ENCODE data around the gene CEP43.
A peak's percentile ranks its signal among the peaks of the same experiment; 100 is the strongest.

CEP43 gene

DNA sequence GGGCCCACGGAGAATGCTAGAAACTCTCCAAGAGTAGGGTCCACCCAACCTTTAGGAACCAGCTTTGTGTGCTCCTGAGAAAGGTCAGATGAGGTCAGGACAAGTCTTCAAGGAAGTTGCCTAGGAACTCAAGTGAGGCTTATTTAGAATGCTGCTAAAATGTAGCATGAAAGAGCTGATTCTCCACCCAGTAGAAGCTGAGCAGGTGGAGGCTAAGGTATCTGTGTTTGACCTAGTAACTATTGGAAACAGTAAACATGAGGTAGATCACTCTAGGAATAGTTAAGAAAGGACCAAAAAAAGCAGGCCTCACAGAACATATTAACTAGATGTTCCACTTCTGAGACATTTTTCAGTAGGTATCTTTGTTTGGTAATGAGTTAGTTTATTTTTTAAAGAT, 13.9 kb downstream of the CEP43 start:
- DNase-seq (ENCODE audit: low read depth) = no peak

DNA sequence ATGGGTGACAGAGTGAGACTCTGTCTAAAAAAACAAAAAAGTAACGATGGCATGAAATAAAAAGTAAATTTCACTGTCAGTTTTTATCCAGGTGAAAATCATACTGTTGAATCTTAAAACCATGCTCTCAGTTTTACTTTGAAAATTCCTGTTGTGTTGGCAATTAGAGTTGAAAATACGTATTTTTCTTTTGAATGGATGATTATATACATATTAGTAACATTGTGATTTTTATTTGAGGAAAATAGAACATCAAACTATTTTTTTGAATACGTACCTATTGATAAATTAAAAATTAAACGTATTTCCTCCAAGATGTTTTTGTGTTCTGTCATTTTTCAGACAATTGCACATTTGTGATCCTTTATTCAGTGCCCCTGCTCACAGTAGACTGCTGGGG, 14.7 kb downstream of the CEP43 start:
- DNase-seq (ENCODE audit: low read depth) = no peak

DNA sequence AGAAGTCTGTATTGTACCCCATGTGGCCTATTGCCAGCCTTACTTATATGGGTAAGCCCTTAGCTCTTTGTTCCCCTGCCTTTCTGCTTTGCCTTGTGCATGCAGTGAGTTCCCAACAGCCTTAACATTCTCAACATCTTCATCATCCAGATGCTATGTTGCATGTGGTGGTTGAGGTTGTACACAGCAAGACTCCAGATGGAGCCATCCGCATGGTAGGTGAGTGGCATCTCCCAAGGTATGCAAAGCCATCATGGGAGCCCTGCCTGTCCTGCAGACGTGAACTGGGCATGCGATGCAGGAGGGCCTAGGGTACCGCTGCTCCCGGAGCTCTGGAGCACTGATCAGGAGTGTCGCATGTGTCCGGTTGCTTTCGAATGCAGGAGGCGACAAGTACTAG, 16.1 kb downstream of the CEP43 start:
- DNase-seq (ENCODE audit: low read depth) = no peak

DNA sequence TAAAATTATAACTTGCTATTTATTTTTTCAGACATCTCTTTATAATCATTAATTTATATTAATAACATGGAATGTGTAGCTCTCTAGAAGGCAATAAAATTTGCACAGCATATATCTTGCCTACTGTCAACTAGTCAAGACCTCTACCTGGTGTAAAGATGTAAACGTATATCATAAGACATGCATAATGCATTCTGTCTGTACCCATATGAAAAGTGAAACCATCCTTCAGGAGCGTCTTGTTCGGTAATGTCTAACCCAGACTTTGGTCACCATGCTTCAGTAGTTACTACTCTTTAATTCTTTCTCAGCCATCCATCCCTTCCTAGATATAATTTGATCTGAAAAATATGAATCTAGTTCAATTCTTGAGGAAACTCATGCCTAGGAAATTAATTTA, 21.0 kb downstream of the CEP43 start:
- no peak for DNase-seq (ENCODE audit: low read depth)

DNA sequence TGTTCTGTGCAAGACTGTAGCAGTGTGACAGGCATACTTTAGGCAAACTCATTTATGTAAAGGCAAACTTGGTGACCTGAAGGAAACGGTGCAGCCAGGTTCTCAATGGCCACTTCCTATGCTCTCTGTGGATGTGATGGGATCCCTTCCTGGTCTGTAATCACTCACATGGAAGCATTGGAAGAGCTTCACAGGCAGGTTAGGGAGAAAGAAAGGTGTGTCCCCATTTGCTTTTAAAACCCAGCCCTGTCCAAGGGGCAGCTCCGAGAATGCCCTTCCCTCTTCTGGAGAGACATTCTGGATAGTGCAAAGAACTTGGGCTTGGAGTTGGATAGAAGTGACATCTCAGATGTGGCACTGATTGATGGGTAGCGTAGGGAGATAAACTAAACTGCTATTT, 28.1 kb downstream of the CEP43 start:
- DNase-seq (ENCODE audit: low read depth) = no peak

DNA sequence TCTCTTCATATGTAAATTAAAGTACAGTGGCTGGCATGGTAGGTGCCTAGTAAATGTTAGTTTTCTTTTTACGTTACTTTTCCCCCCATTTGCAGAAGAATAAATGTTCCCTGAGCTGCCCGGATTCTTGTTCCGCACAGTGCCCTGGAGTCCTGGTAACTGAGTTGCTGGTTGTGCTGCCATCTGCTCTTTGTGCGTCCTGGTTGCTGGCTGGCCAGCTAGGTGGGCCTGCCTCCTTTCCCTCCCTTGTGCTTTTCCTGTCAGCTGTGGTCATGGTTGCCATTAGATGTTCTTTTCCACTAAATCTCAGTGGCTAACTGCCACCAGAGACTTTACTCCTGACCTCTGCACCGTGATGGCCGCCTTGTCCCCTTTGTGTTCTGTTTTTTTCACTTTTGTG, 28.6 kb downstream of the CEP43 start:
- no peak for DNase-seq (ENCODE audit: low read depth)

DNA sequence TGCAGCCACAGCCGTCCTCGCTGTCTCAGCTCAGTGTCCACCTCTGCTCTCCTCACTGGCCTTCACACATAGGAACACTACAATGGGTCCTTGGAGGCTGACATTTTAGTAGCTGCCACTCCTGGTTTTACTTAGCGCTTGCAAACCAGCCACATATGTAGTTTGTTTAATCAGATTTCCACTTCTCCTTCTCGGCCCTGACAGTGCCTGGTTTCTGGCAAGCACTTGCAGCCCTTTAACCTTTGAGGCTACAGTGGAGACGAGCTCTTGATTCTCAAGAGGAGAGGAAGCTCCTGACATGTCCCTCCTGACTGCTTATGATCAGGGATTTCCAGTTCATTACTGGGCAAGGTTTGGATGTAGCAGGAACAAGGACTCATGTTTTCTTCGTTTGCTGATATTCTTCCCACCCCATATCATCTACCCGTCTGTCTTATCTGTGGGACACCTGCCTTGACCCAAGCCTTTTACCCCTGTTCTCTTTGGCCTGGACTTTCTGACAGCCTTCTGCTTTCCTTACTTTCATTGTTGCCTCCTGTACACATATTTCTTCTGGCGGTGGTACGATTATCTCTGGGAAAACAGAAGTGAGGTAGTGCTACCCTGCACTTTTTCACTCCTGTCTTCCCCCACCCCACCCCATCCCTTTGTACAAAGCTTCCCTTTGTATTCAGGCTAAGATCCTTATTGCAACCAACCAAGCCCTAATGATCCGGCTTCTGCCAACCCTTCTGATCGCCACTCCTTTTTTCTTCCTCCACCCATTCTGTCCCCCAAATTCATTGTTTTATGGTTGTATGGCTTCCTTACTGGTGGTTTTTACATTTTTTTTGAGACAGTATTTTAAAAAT, 31.2 kb downstream of the CEP43 start:
- DNase-seq (ENCODE audit: low read depth) = no peak

DNA sequence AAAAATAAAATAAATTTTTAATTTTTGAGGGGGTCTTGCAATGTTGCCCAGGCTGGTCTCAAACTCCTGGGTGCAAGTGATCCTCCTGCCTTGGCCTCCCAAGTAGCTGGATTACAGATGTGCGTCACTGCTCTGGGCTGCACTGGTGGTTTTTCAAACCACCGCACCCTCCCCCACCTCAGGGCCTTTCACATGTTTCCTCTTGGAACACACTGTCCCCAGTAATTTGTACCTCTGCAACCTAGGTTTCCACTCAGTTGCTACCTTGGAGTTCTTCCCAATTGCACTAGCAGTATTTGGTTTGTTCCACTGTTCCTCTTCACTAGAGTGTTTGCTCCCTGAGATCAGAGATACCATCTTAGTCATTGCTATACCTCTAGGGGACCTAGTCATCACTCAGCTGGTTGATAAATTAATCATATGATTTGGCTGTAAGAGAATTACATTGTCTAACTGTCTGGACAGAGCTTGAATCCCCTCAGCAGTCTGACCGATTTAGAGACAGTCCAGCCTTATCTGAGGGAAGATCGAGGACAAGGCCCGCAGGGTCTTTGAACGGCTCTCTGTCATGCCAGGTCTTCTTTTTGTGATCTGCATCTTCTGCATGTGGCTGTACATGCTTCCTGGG, 32.0 kb downstream of the CEP43 start:
- DNase-seq (ENCODE audit: low read depth) = no peak

DNA sequence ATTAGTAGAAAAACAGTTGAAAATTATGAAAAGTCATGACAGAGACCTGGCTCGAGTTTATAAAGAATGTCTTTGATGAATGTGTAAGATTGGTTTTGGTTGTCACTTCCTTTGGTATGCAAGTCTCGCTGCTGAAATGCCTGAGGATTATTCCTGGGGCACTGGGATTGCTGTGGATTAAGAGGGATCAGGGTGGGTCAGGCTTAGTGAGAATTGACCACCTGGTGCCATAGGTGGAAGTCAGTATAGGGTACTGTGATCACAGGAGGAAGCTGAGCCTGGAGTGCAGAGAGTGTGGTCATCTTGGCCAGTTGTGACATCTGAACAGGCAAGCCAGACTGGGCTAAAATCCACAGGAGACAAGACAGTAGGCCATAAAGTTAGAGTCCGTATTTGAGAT, 34.9 kb downstream of the CEP43 start:
- no peak for DNase-seq (ENCODE audit: low read depth)

DNA sequence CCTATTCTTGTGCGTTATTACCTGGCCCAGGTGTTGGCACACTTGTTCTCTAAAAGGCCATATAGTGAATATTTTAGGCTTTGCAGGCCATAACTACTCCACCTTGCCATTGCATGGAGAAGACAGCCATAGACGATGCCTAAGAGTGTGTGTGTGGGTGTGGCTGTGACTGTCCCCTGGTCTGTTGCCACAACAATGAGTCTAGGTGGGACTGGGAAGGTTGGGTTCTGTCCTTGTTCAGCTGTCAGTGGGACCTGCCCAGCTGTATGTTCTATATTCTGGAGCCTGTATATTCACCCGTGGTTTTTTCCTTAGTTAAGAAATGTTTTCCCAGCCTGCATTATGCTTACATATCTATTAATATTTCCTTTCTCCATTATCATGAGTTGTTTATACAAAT, 38.6 kb downstream of the CEP43 start:
- DNase-seq (ENCODE audit: low read depth) = no peak

DNA sequence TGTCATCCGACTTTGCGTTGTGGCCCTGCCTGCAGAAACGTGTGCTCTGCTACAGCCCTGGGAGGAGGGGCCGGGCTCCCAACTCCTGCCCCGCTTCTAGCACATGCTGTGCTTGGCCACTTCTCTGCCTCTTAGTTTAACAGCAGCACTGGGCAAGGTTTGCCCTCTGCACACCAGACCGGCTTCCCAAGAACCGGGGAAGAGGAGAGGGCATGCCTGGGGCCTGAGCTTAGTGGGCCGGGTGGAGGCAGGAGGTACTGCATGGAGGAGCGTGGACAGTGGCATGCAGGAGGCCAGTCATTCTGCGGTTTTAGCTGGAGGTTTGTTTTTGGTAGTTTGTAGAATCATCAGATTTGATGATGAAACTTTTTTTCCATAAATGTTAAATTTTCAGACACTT, 45.5 kb downstream of the CEP43 start:
- no peak for DNase-seq (ENCODE audit: low read depth)

DNA sequence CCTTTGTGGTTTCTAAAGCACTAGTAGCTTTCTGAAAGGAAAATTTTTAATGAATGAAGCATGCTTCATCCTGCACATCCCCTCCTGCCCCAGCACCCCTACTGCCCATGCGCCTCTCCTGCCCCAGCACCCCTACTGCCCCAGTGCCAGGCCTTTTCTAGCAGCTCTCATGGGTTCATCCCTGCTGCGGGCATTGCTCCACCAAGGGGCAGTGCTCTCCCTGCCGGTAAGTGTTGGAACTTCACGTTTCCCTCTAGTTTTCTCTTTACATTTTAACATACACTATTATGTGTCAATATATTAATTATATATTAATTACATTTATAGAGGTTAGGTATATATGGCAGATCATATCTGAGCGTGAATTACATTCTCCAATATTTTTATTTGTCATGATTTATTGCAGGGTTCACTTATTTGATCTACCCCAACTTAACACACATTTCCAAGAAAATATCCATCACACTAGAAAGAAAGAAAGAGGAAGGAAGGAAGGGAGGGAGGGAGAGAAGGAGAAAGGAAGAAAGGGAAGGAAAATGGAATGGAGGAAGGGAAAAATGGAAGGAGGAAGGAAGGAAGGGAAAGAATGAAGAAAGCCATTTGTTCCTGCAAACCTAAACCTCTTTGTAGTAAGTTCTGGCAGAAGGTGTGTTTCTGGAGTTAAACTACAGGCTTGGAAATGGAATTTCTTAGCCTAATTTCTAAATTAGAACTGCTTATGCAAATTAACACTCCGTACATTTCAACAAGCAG, 46.8 kb downstream of the CEP43 start:
- no peak for DNase-seq (ENCODE audit: low read depth)

DNA sequence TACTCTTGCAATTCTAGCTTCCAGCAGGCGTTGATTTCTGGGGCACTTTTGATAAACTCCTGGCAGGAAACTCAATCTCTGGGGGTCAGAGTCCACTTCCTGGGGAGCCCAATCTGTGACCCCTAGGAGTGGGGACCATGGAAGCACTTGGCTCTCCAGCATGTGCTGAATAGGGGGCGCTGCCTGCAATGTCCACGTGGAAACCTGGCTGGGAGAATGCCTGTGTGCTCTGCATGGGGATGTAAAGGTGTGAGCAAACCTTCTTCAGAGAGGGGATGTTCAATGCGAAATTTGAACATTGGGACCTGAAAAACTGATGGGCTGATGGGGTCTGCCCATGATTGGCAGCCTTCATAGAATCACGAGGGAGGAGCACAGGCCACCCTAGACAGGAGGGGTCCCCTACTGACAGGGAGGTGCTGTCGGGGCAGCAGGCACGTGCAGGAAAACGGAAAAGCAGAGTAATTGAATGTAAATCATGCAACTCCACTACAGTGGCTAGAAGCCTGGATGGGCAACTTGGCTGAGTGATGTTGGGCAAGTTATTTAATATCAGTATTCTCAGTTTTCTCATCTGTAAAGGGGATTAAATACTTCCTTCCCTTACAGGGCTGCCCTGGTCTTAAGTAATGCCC, 47.8 kb downstream of the CEP43 start:
- no peak for DNase-seq (ENCODE audit: low read depth)

DNA sequence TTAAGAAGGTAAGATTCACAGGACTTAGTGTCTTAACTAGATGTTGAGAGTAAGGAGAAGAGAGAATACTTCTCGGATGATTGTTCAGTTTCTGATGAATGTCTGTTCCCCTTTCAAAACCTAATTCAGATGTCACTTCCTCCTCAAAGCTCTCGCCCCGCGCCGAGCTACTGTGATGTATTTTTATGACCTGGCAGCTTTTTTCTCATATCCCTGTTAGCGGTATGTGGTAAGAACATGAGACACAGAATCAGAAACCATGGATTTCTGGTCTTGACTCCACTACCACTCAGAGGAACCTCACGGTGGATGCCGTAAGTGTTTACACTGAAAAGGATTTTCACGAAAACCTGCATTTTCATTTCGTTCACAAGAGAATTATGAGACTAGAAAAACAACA, 48.4 kb downstream of the CEP43 start:
- DNase-seq (ENCODE audit: low read depth) = peak; percentile 46

Measured in T-helper 22 cell (primary cell).